HUES64 (cell line): ENCODE data around the gene CFI. TPM values are rescaled to one million over a fixed set of nuclear protein-coding genes. Genes with fewer than 3 reads are reported as not detected.

Experiments
- H3K27ac ChIP-seq: 2 replicates; pipeline ENCODE4 v1.7.0; 2013; ENCODE audit warnings: low read depth, low read length, inconsistent platforms
- H3K27me3 ChIP-seq: 2 replicates; pipeline ENCODE4 v1.6.1; 2013; ENCODE audit warnings: mild to moderate bottlenecking, low read length; ENCODE audit not compliant: insufficient read depth
- H3K36me3 ChIP-seq: 2 replicates; pipeline ENCODE4 v1.6.1; 2013; ENCODE audit warnings: mild to moderate bottlenecking, low read length; ENCODE audit not compliant: insufficient read depth
- H3K4me1 ChIP-seq: 2 replicates; pipeline ENCODE4 v1.6.1; 2013; ENCODE audit warnings: mild to moderate bottlenecking, low read length, moderate library complexity; ENCODE audit not compliant: insufficient read depth
- H3K4me3 ChIP-seq: 2 replicates; pipeline ENCODE4 v1.5.1; 2013; ENCODE audit warnings: mild to moderate bottlenecking, low read length, moderate library complexity
- H3K9ac ChIP-seq: 2 replicates; pipeline ENCODE4 v1.6.1; 2013; ENCODE audit warnings: mild to moderate bottlenecking, low read depth, low read length
- H3K9me3 ChIP-seq: 2 replicates; pipeline ENCODE4 v1.6.1; 2013; ENCODE audit warnings: low read depth, low read length; ENCODE audit not compliant: insufficient read depth
- WGBS: fragments of 150-250, 120-280 bp; methylation state at CpG from one replicate; pipeline ENCODE4 v1.1.7; 2013; ENCODE audit warnings: missing lambda C conversion rate; 5-methylcytosine and 5-hydroxymethylcytosine counted together
- polyA plus RNA-seq, 2 experiments: library from polyadenylated mRNA; stranded (reverse); fragments of 50-300 nt; gene quantifications; one replicate each; pipeline ENCODE4 v1.2.3, GENCODE V29; 2013

CFI gene
- polyA plus RNA-seq (2013, experiment 1 of 2) = not detected
- polyA plus RNA-seq (2013, experiment 2 of 2) = not detected

- Histone ChIP-seq H3K27ac (no peak within 1 kb of the TSS), H3K4me3 (no peak within 1 kb of the TSS), H3K9me3 (no peaks in the 10 kb centered on the region), H3K9ac (no peak within 1 kb of the TSS), H3K36me3 (no peaks in the 10 kb centered on the region), H3K27me3 (no peaks in the 10 kb centered on the region), H3K4me1 (no peaks in the 10 kb centered on the region)
- 92% methylated on average over 2 of the region's 2 CpGs for WGBS
Measured at GRCh38 chr4:109801895-109802319, at the start of gene CFI. Gene CFI (minus strand): TSS chr4:109801999. CDS start chr4:109801971, 28 bp downstream.

GRCh38 chr4:109850601-109851000 is 48.8 kb upstream of the CFI start:
- Histone ChIP-seq H3K36me3 (no peaks in the 10 kb centered on the region), H3K9ac (no peak overlapping the region), H3K27ac (no peak overlapping the region), H3K4me3 (no peak overlapping the region), H3K27me3 (no peaks in the 10 kb centered on the region), H3K9me3 (no peaks in the 10 kb centered on the region), H3K4me1 (peaks cover 9% of the 10 kb centered on the region; the same call in 1 of the 2 replicates)
- WGBS = 90% methylated on average over 5 of the region's 5 CpGs

DNA sequence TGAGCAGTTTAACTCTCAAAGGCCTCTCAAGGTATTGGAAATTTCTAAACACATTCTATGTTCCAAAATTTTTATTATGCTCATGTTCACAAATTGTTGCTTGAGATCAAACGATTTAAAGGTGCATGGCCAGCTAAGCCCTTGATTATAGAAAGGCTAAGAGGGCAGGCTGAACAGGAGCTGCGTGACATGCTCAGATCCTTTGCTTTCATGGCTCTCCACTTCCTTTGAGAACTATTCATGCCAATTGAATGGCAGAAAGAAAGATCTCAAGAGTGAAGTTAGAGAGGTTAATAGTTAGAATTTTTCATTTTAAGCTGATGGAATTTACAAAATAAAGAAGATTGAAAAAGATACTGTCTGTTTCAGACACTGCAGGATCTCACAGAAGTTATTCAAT is 46.7 kb upstream of the CFI start:
- H3K27me3 ChIP-seq = no peaks in the 10 kb centered on the region
- peaks cover 9% of the 10 kb centered on the region; the same call in 1 of the 2 replicates for H3K4me1 ChIP-seq
- H3K27ac ChIP-seq = no peak overlapping the region
- H3K4me3 ChIP-seq = no peak overlapping the region
- 79% methylated on average over 2 of the region's 2 CpGs for WGBS
- no peak overlapping the region for H3K9ac ChIP-seq
- H3K36me3 ChIP-seq = no peaks in the 10 kb centered on the region
- no peaks in the 10 kb centered on the region for H3K9me3 ChIP-seq

DNA sequence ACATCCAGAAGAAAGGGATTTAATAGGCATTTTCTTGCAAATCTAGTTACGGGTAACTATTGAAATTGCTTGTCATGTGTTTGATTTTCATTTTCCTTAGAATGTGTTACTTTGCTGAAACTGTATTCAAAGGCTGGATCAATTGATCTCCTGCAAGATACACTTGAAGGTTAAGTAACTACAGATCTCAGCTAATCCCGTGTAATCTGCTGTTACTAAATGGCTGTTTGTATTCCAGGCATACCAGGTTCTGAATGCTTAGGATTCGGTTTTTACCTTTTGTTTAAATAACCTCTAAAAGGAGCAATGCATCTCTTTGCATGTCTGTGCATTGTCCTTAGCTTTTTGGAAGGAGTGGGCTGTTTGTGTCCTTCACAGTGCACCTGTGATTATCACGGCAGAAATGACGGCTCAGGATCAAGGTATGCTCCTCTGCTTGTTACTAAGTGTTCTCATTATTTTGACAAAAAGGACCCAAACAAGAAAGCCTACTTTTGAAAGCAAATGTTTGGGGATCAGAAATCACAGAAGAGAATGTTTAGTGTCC is 46.2 kb upstream of the CFI start, which contains the start of gene LRIT3:
LRIT3 (plus strand) TSS at position 212 of the 547 bp plus-strand sequence; CDS start at position 307, 95 bp downstream.
- Histone ChIP-seq H3K4me3 (no peak within 1 kb of the TSS), H3K9ac (no peak within 1 kb of the TSS), H3K36me3 (no peaks in the 10 kb centered on the region), H3K4me1 (peaks cover 9% of the 10 kb centered on the region; the same call in 1 of the 2 replicates), H3K9me3 (no peaks in the 10 kb centered on the region), H3K27ac (no peak within 1 kb of the TSS), H3K27me3 (no peaks in the 10 kb centered on the region)
- 85% methylated on average over 5 of the region's 5 CpGs for WGBS

- Histone ChIP-seq H3K9me3 (no peaks in the 10 kb centered on the region), H3K27ac (no peak overlapping the region), H3K4me3 (no peak overlapping the region), H3K27me3 (no peaks in the 10 kb centered on the region), H3K9ac (no peak overlapping the region), H3K36me3 (no peaks in the 10 kb centered on the region), H3K4me1 (peaks cover 9% of the 10 kb centered on the region; the same call in 1 of the 2 replicates)
- 78% methylated on average over 5 of the region's 6 CpGs for WGBS
Measured at GRCh38 chr4:109846395-109847098, 44.7 kb upstream of the CFI start.

- Histone ChIP-seq H3K9ac (no peak overlapping the region), H3K4me3 (no peak overlapping the region), H3K27me3 (no peaks in the 10 kb centered on the region), H3K27ac (no peak overlapping the region), H3K4me1 (no peaks in the 10 kb centered on the region), H3K9me3 (no peaks in the 10 kb centered on the region), H3K36me3 (no peaks in the 10 kb centered on the region)
- WGBS = 91% methylated on average over 2 of the region's 3 CpGs
Measured at GRCh38 chr4:109836985-109837384, 35.2 kb upstream of the CFI start.

GRCh38 chr4:109833756-109834155 is 32.0 kb upstream of the CFI start:
- Histone ChIP-seq H3K9ac (no peak overlapping the region), H3K9me3 (no peaks in the 10 kb centered on the region), H3K27me3 (no peaks in the 10 kb centered on the region), H3K36me3 (no peaks in the 10 kb centered on the region; the same call in 1 of the 2 replicates), H3K4me1 (no peaks in the 10 kb centered on the region), H3K27ac (no peak overlapping the region), H3K4me3 (no peak overlapping the region)
- WGBS = 100% methylated on average over 1 of the region's 4 CpGs

GRCh38 chr4:109827672-109828071 is 25.9 kb upstream of the CFI start, which contains the start of gene RRH:
Gene RRH (plus strand): TSS chr4:109827972. CDS start chr4:109828028, 56 bp downstream.
- H3K4me1 ChIP-seq = no peaks in the 10 kb centered on the region
- H3K27me3 ChIP-seq = no peaks in the 10 kb centered on the region
- no peaks in the 10 kb centered on the region for H3K9me3 ChIP-seq
- peaks cover 30% of the 10 kb centered on the region for H3K36me3 ChIP-seq
- H3K4me3 ChIP-seq = no peak within 1 kb of the TSS
- WGBS = 90% methylated on average over 2 of the region's 2 CpGs
- no peak within 1 kb of the TSS for H3K27ac ChIP-seq
- H3K9ac ChIP-seq = no peak within 1 kb of the TSS

GRCh38 chr4:109826719-109827118 is 24.9 kb upstream of the CFI start:
- H3K4me1 ChIP-seq = no peaks in the 10 kb centered on the region

DNA sequence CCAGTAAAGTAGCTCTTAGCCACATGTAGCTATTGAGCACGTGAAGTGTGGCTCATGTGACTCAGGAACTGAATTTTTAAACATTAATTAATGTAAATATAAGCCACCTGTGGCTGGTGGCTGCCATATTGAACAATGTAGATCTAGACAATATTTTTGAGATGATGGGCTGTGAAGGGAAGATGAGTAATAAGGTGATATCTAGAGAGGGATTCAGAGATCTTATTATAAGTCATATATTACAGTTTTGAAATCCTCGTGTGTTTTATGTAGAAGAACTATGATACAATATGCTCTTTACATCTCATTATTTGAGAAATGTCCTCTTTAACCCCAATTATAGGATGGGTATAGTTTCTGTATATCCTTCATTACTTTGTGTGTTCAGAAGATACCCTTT is 19.4 kb upstream of the CFI start:
- no peaks in the 10 kb centered on the region for H3K27me3 ChIP-seq
- H3K4me1 ChIP-seq = peaks cover 6% of the 10 kb centered on the region; the same call in 1 of the 2 replicates
- peaks cover 87% of the 10 kb centered on the region for H3K36me3 ChIP-seq
- no peaks in the 10 kb centered on the region for H3K9me3 ChIP-seq
- no peak overlapping the region for H3K27ac ChIP-seq
- H3K9ac ChIP-seq = no peak overlapping the region
- WGBS = no CpG with 5 or more reads among the region's 2 CpGs
- H3K4me3 ChIP-seq = no peak overlapping the region

More at GRCh38 chr4:109826719-109827118, 24.9 kb upstream of the CFI start:
- Histone ChIP-seq H3K4me3 (no peak overlapping the region), H3K9me3 (no peaks in the 10 kb centered on the region), H3K27me3 (no peaks in the 10 kb centered on the region), H3K27ac (no peak overlapping the region), H3K9ac (no peak overlapping the region), H3K36me3 (peaks cover 40% of the 10 kb centered on the region)

DNA sequence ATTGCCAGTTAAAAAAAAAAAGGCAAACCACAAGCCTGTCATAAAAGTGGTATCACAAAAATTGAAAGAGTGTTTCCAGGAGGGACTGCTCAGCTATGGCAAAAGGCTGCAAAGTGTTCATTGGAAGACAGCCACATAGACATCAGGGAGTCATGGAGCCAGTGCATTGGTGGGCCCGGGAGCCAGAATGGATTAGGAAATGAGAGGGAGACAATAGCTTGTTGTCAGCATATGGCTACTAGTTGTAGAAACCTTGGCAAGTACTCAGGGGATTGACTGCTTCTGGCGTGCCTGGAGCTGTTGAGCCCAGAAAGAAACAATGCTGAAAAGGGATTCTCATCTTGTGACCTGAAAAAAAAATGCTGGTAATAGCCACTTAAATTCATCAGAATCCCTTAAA is 18.8 kb upstream of the CFI start:
- WGBS = 88% methylated on average over 2 of the region's 2 CpGs
- H3K27me3 ChIP-seq = no peaks in the 10 kb centered on the region
- no peak overlapping the region for H3K27ac ChIP-seq
- H3K9me3 ChIP-seq = no peaks in the 10 kb centered on the region
- H3K9ac ChIP-seq = no peak overlapping the region
- peaks cover 6% of the 10 kb centered on the region; the same call in 1 of the 2 replicates for H3K4me1 ChIP-seq
- H3K4me3 ChIP-seq = no peak overlapping the region
- H3K36me3 ChIP-seq = peaks cover 86% of the 10 kb centered on the region
